SH-SY5Y (cell line): ENCODE results near the gene EFEMP2.

ENCODE experiments used
- GATA2 ChIP-seq: IDR thresholded peaks from 2 replicates; pipeline ENCODE4 v1.6.1; 2011; ENCODE audit warnings: mild to moderate bottlenecking, low read depth, low read length
- GATA3 ChIP-seq: IDR thresholded peaks from 2 replicates; pipeline ENCODE4 v1.6.1; 2011; ENCODE audit warnings: low read depth, mild to moderate bottlenecking, low read length, moderate library complexity

GRCh38 chr11:65856689-65857499 is 15.7 kb downstream of the EFEMP2 start:
- TF ChIP-seq GATA2 = no peak
- TF ChIP-seq GATA3 = no peak
